HepG2 (cell line): ENCODE measurements around the gene COMMD1. TPM values are rescaled to one million over a fixed set of nuclear protein-coding genes. Genes with fewer than 3 reads are reported as not detected.

Source experiments
- AHDC1 ChIP-seq: sonication (generic); formaldehyde crosslinking; IDR thresholded peaks from 2 replicates; pipeline ENCODE4 v1.5.1; 2020; ENCODE audit warnings: mild to moderate bottlenecking, missing genetic modification reagents, borderline replicate concordance
- BRD4 ChIP-seq: sonication (generic); formaldehyde crosslinking; IDR thresholded peaks from 2 replicates; pipeline ENCODE4 v1.4.0; 2020; ENCODE audit warnings: missing genetic modification reagents
- KLF11 ChIP-seq: IDR thresholded peaks from 2 replicates; pipeline ENCODE4 v1.6.1; 2016; ENCODE audit warnings: missing compliant biosample characterization
- MAF1 ChIP-seq: sonication (generic); formaldehyde crosslinking; IDR thresholded peaks from 2 replicates; pipeline ENCODE4 v1.5.0; 2020; ENCODE audit warnings: missing genetic modification reagents, borderline replicate concordance
- MAFG ChIP-seq: sonication (generic); formaldehyde crosslinking; IDR thresholded peaks from 2 replicates; pipeline ENCODE4 v1.5.1; 2020; ENCODE audit warnings: mild to moderate bottlenecking, missing genetic modification reagents
- PAF1 ChIP-seq: IDR thresholded peaks from 2 replicates; pipeline ENCODE4 v1.6.1; 2016; ENCODE audit warnings: missing genetic modification reagents, missing compliant biosample characterization
- SMAD9 ChIP-seq: sonication (generic); formaldehyde crosslinking; IDR thresholded peaks from 2 replicates; pipeline ENCODE4 v1.5.1; 2020; ENCODE audit warnings: mild to moderate bottlenecking, missing genetic modification reagents
- SNAPC2 ChIP-seq: sonication (generic); formaldehyde crosslinking; IDR thresholded peaks from 2 replicates; pipeline ENCODE4 v1.8.1; 2022; ENCODE audit warnings: mild to moderate bottlenecking, missing genetic modification reagents
- ZFX ChIP-seq: sonication (generic); formaldehyde crosslinking; IDR thresholded peaks from 2 replicates; pipeline ENCODE4 v1.4.0; 2020; ENCODE audit warnings: mild to moderate bottlenecking, low read depth, missing genetic modification reagents, moderate library complexity
- ZFY ChIP-seq: sonication (generic); formaldehyde crosslinking; IDR thresholded peaks from 2 replicates; pipeline ENCODE4 v1.4.0; 2020; ENCODE audit warnings: missing genetic modification reagents
- ZNF232 ChIP-seq: sonication (generic); formaldehyde crosslinking; IDR thresholded peaks from 2 replicates; pipeline ENCODE4 v1.4.0; 2020; ENCODE audit warnings: missing genetic modification reagents, borderline replicate concordance
- ZNF720 ChIP-seq: sonication (generic); formaldehyde crosslinking; IDR thresholded peaks from 2 replicates; pipeline ENCODE4 v1.4.0; 2020; ENCODE audit warnings: missing genetic modification reagents
- ZNF816 ChIP-seq: sonication (generic); formaldehyde crosslinking; IDR thresholded peaks from 2 replicates; pipeline ENCODE4 v1.8.0; 2022; ENCODE audit warnings: missing genetic modification reagents, mild to moderate bottlenecking, borderline replicate concordance
- polyA plus RNA-seq, 8 experiments: library from polyadenylated mRNA; depleted of rRNA in 3 of 8; stranded (reverse) in 7 of 8; unstranded in 1 of 8; fragments of >200 nt; fragmentation: Illumina TruSeq in 4 of 8; extraction: Trizol in 4 of 8; gene quantifications; 2 replicates each; pipeline versions ENCODE4 v1.2.1 to v1.2.3, GENCODE V29; 2011 to 2016; ENCODE audit warnings: low read depth in 4 of 8, missing spikeins in 1 of 8, mixed read lengths in 1 of 8; ENCODE audit not compliant: insufficient read depth in 1 of 8
- total RNA-seq, 5 experiments: library from RNA; depleted of rRNA; stranded (reverse); fragments of >200 nt; fragmentation: Illumina TruSeq; extraction: Trizol; gene quantifications; 2 replicates each; pipeline ENCODE4 v1.2.3, GENCODE V29; 2016; ENCODE audit warnings: low read depth in 1 of 5
- TF ChIP-seq, protein P1 (sequence below): sonication (generic); formaldehyde crosslinking; IDR thresholded peaks from 2 replicates; pipeline ENCODE4 v1.4.0; 2020; ENCODE audit warnings: missing genetic modification reagents, borderline replicate concordance
- TF ChIP-seq, protein P2 (sequence below): sonication (generic); formaldehyde crosslinking; IDR thresholded peaks from 2 replicates; pipeline ENCODE4 v1.5.1; 2020; ENCODE audit warnings: mild to moderate bottlenecking, missing genetic modification reagents
- TF ChIP-seq, protein P3 (sequence below), 2 experiments: fragments of 450-650 bp in 1 of 2; sonication (generic) in 1 of 2; formaldehyde crosslinking; IDR thresholded peaks; 2 replicates each; pipeline versions ENCODE4 v1.5.0 to v1.8.0; 2020 to 2022; ENCODE audit warnings: mild to moderate bottlenecking in 1 of 2, missing genetic modification reagents in 1 of 2

Gene COMMD1
- total and polyA plus RNA-seq, 2 of the 13 experiments (the other 11 are each of a cell fraction or from before 2014, with no cell fraction given): 25.7 to 105 TPM

GRCh38 chr2:61888267-61889055, 17.0 kb upstream of the COMMD1 start, which contains the start of gene CCT4 (continued):
- TF ChIP-seq ZFX (CRISPR knock-in tag) (peak; percentile 94), MAF1 (CRISPR knock-in tag) (0 out of 2 replicates have a peak, but pooled peaks have one; percentile 87), KLF11 (CRISPR knock-in tag) (peak; percentile 93), SMAD9 (CRISPR knock-in tag) (no peak), ZNF720 (CRISPR knock-in tag) (no peak), MAFG (CRISPR knock-in tag) (no peak), ZFY (CRISPR knock-in tag) (peak; percentile 95), AHDC1 (CRISPR knock-in tag) (no peak), ZNF232 (CRISPR knock-in tag) (peak; percentile 92), BRD4 (CRISPR knock-in tag) (peak; percentile 99), SNAPC2 (CRISPR knock-in tag) (no peak; the same call in 1 of the 2 replicates), ZNF816 (peak; percentile 68; the same call in 1 of the 2 replicates), PAF1 (CRISPR knock-in tag) (no peak)
- TF ChIP-seq, protein P1, sequence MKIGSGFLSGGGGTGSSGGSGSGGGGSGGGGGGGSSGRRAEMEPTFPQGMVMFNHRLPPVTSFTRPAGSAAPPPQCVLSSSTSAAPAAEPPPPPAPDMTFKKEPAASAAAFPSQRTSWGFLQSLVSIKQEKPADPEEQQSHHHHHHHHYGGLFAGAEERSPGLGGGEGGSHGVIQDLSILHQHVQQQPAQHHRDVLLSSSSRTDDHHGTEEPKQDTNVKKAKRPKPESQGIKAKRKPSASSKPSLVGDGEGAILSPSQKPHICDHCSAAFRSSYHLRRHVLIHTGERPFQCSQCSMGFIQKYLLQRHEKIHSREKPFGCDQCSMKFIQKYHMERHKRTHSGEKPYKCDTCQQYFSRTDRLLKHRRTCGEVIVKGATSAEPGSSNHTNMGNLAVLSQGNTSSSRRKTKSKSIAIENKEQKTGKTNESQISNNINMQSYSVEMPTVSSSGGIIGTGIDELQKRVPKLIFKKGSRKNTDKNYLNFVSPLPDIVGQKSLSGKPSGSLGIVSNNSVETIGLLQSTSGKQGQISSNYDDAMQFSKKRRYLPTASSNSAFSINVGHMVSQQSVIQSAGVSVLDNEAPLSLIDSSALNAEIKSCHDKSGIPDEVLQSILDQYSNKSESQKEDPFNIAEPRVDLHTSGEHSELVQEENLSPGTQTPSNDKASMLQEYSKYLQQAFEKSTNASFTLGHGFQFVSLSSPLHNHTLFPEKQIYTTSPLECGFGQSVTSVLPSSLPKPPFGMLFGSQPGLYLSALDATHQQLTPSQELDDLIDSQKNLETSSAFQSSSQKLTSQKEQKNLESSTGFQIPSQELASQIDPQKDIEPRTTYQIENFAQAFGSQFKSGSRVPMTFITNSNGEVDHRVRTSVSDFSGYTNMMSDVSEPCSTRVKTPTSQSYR (CRISPR knock-in tag): peak; percentile 60; the same call in 1 of the 2 replicates
- TF ChIP-seq, protein P2, sequence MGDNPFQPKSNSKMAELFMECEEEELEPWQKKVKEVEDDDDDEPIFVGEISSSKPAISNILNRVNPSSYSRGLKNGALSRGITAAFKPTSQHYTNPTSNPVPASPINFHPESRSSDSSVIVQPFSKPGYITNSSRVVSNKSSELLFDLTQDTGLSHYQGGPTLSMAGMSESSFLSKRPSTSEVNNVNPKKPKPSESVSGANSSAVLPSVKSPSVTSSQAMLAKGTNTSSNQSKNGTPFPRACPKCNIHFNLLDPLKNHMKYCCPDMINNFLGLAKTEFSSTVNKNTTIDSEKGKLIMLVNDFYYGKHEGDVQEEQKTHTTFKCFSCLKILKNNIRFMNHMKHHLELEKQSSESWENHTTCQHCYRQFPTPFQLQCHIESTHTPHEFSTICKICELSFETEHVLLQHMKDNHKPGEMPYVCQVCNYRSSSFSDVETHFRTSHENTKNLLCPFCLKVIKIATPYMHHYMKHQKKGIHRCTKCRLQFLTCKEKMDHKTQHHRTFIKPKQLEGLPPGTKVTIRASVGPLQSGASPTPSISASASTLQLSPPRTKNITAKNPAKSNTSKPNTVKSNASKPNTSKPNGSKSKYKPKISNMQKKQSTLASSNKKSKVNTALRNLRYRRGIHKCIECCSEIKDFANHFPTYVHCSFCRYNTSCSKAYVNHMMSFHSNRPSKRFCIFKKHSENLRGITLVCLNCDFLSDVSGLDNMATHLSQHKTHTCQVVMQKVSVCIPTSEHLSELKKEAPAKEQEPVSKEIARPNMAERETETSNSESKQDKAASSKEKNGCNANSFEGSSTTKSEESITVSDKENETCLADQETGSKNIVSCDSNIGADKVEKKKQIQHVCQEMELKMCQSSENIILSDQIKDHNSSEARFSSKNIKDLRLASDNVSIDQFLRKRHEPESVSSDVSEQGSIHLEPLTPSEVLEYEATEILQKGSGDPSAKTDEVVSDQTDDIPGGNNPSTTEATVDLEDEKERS (CRISPR knock-in tag): peak; percentile 98
- TF ChIP-seq, protein P3, sequence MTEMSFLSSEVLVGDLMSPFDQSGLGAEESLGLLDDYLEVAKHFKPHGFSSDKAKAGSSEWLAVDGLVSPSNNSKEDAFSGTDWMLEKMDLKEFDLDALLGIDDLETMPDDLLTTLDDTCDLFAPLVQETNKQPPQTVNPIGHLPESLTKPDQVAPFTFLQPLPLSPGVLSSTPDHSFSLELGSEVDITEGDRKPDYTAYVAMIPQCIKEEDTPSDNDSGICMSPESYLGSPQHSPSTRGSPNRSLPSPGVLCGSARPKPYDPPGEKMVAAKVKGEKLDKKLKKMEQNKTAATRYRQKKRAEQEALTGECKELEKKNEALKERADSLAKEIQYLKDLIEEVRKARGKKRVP (CRISPR knock-in tag; IDR thresholded peaks at IDR 0.05): peak in 1 of 2 experiments; percentile 83; a peak in 2 of 4 replicates
